Measurements from ENCODE around the gene AGBL3. TPM values are rescaled to one million over a fixed set of nuclear protein-coding genes. Genes with fewer than 3 reads are reported as not detected.

AGBL3 gene
- total RNA-seq, 1 donor from 2014 or later: 0.91 TPM

DNA sequence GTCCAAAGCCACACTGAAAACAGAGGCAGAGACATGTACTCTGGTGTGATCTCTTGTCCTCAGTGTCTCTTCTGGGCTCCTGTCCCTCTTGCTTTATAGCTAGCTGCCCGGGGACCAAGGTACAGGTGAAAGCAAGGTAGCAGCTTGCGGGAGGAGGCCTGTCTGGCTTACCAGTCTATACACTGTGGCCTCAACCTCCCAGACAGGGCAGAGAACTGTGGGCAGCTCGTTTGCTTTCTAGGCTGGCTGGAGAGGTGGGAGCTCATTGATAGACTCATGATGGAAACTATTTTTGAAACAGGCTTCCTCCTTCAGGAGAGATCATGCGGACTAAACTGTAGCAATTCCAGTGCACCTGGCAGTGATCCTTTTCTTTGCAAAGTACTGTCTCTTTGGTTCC, 179.6 kb downstream of the AGBL3 start:
- Mint-ChIP-seq H3K4me1 (ENCODE audit: low read depth, unreplicated experiment) (peaks cover 21% of the 10 kb centered on the region), H3K27ac (ENCODE audit: unreplicated experiment) (no peak overlapping the region), H3K36me3 (ENCODE audit: low read depth, unreplicated experiment) (peaks cover 36% of the 10 kb centered on the region), H3K4me3 (ENCODE audit: unreplicated experiment) (no peak overlapping the region), H3K9me3 (ENCODE audit: unreplicated experiment) (no peaks in the 10 kb centered on the region), H3K27me3 (ENCODE audit: low read depth, unreplicated experiment) (no peaks in the 10 kb centered on the region)
- H3K27ac ChIP-seq (ENCODE audit: low read depth, low read length): no peak overlapping the region
- no peak overlapping the region for H2AFZ ChIP-seq (ENCODE audit: low read depth, low read length)
- H3K79me2 ChIP-seq (ENCODE audit: insufficient read depth, low read length): peaks cover 33% of the 10 kb centered on the region
- no peak overlapping the region for H3K9ac ChIP-seq (ENCODE audit: low read length)
- H3K36me3 ChIP-seq (ENCODE audit: insufficient read depth, low read length): peaks cover 27% of the 10 kb centered on the region
- H3K4me1 ChIP-seq (ENCODE audit: insufficient read depth, low read length): peaks cover 15% of the 10 kb centered on the region
- no peak for TF ChIP-seq CTCF (IDR thresholded peaks at IDR 0.05; ENCODE audit: insufficient read depth, low read depth, low read length)
- no peak for TF ChIP-seq EZH2 (IDR thresholded peaks at IDR 0.05; ENCODE audit: insufficient read depth, low read length)
- no peaks in the 10 kb centered on the region for H3K9me3 ChIP-seq (ENCODE audit: insufficient read depth, low read depth, low read length)
- H3K4me3 ChIP-seq (ENCODE audit: insufficient read depth, low read depth, low read length): no peak overlapping the region
- H3K4me2 ChIP-seq (ENCODE audit: low read length): no peak overlapping the region
- FAIRE-seq: no peak
- H4K20me1 ChIP-seq (ENCODE audit: insufficient read depth, low read length): peaks cover 25% of the 10 kb centered on the region
- no peaks in the 10 kb centered on the region for H3K27me3 ChIP-seq (ENCODE audit: insufficient read depth, low read length)
- DNase-seq (ENCODE audit: low read depth): no peak

GRCh38 chr7:135166338-135166990, 180.2 kb downstream of the AGBL3 start:
- Mint-ChIP-seq H3K9me3 (ENCODE audit: unreplicated experiment) (no peaks in the 10 kb centered on the region), H3K36me3 (ENCODE audit: low read depth, unreplicated experiment) (peaks cover 36% of the 10 kb centered on the region), H3K27me3 (ENCODE audit: low read depth, unreplicated experiment) (no peaks in the 10 kb centered on the region), H3K4me1 (ENCODE audit: low read depth, unreplicated experiment) (peaks cover 19% of the 10 kb centered on the region), H3K27ac (ENCODE audit: unreplicated experiment) (no peak overlapping the region), H3K4me3 (ENCODE audit: unreplicated experiment) (peak overlapping the region; percentile 27)
- H3K79me2 ChIP-seq (ENCODE audit: insufficient read depth, low read length): peaks cover 33% of the 10 kb centered on the region
- H3K27me3 ChIP-seq (ENCODE audit: insufficient read depth, low read length): no peaks in the 10 kb centered on the region
- peaks cover 27% of the 10 kb centered on the region for H3K36me3 ChIP-seq (ENCODE audit: insufficient read depth, low read length)
- FAIRE-seq (no peak), DNase-seq (ENCODE audit: low read depth) (no peak)
- H3K9me3 ChIP-seq (ENCODE audit: insufficient read depth, low read depth, low read length): no peaks in the 10 kb centered on the region
- no peak overlapping the region for H3K4me2 ChIP-seq (ENCODE audit: low read length)
- H3K4me3 ChIP-seq (ENCODE audit: insufficient read depth, low read depth, low read length): no peak overlapping the region
- H2AFZ ChIP-seq (ENCODE audit: low read depth, low read length): no peak overlapping the region
- H3K4me1 ChIP-seq (ENCODE audit: insufficient read depth, low read length): peaks cover 15% of the 10 kb centered on the region
- peaks cover 25% of the 10 kb centered on the region for H4K20me1 ChIP-seq (ENCODE audit: insufficient read depth, low read length)
- no peak overlapping the region for H3K9ac ChIP-seq (ENCODE audit: low read length)
- no peak overlapping the region for H3K27ac ChIP-seq (ENCODE audit: low read depth, low read length)
- TF ChIP-seq EZH2 (IDR thresholded peaks at IDR 0.05; ENCODE audit: insufficient read depth, low read length): no peak
- TF ChIP-seq CTCF (IDR thresholded peaks at IDR 0.05; ENCODE audit: insufficient read depth, low read depth, low read length): no peak

DNA sequence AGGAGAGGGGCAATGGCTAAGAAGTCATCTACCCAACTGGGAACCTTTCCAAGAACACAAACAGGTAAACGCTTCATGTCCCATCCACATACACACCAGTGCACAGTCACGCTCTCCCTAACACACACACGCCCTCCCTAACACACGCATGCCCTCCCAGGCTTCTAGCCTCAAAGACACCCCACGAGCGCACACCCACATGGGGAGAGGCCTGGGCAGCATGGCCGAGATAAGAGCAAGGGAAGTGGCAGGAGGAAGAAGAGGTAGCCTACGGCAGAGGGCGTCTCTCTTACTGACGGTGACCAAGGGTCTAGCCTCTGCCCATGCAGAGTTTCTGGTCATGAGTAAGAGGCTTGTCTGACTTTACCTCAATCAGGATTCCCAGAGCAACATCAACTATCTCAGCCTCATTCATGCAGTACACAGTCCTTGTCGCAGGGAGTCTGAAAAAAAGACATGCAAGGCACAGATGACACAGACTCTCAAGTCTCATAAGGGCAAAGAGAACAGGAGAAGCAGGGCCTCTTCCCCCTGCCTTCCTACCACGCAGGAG, 181.1 kb downstream of the AGBL3 start:
- Histone ChIP-seq H3K9ac (ENCODE audit: low read length) (no peak overlapping the region), H3K4me2 (ENCODE audit: low read length) (no peak overlapping the region), H3K4me3 (ENCODE audit: insufficient read depth, low read depth, low read length) (no peak overlapping the region), H3K27ac (ENCODE audit: low read depth, low read length) (no peak overlapping the region), H2AFZ (ENCODE audit: low read depth, low read length) (no peak overlapping the region), H3K27me3 (ENCODE audit: insufficient read depth, low read length) (no peaks in the 10 kb centered on the region), H4K20me1 (ENCODE audit: insufficient read depth, low read length) (peaks cover 25% of the 10 kb centered on the region), H3K79me2 (ENCODE audit: insufficient read depth, low read length) (peaks cover 33% of the 10 kb centered on the region), H3K36me3 (ENCODE audit: insufficient read depth, low read length) (peaks cover 27% of the 10 kb centered on the region), H3K9me3 (ENCODE audit: insufficient read depth, low read depth, low read length) (no peaks in the 10 kb centered on the region), H3K4me1 (ENCODE audit: insufficient read depth, low read length) (peaks cover 15% of the 10 kb centered on the region)
- FAIRE-seq (no peak), DNase-seq (ENCODE audit: low read depth) (no peak)
- no peaks in the 10 kb centered on the region for H3K27me3 Mint-ChIP-seq (ENCODE audit: low read depth, unreplicated experiment)
- TF ChIP-seq CTCF (IDR thresholded peaks at IDR 0.05; ENCODE audit: insufficient read depth, low read depth, low read length): no peak
- no peak for TF ChIP-seq EZH2 (IDR thresholded peaks at IDR 0.05; ENCODE audit: insufficient read depth, low read length)
- peaks cover 34% of the 10 kb centered on the region for H3K36me3 Mint-ChIP-seq (ENCODE audit: low read depth, unreplicated experiment)
- no peaks in the 10 kb centered on the region for H3K9me3 Mint-ChIP-seq (ENCODE audit: unreplicated experiment)
- H3K4me3 Mint-ChIP-seq (ENCODE audit: unreplicated experiment): no peak overlapping the region
- H3K27ac Mint-ChIP-seq (ENCODE audit: unreplicated experiment): peak overlapping the region; percentile 31
- H3K4me1 Mint-ChIP-seq (ENCODE audit: low read depth, unreplicated experiment): peaks cover 22% of the 10 kb centered on the region

All from astrocyte (in vitro differentiated cells and primary cell).